Panc1 (cell line): ENCODE data around the gene NKAIN2.

Source experiments
- CTCF ChIP-seq: fragments of 450-650 bp; IDR thresholded peaks from 2 replicates; pipeline ENCODE4 v1.5.1; 2017; ENCODE audit warnings: mild to moderate bottlenecking
- SIN3A ChIP-seq: IDR thresholded peaks from 2 replicates; pipeline ENCODE4 v1.6.1; 2012; ENCODE audit warnings: low read depth, mild to moderate bottlenecking, low read length, moderate library complexity, borderline replicate concordance; ENCODE audit not compliant: insufficient read depth

GRCh38 chr6:124303971-124304370 is 500.3 kb downstream of the NKAIN2 start:
- TF ChIP-seq CTCF (no peak), SIN3A (no peak)
